Loucy (cell line): ENCODE data around the gene MACF1.

Experiments used
- EZH2phosphoT487 ChIP-seq: fragments of 200-600 bp; IDR thresholded peaks from 2 replicates; pipeline ENCODE4 v1.6.1; 2018; ENCODE audit warnings: antibody characterized with exemption, mild to moderate bottlenecking, moderate library complexity, borderline replicate concordance
- TF ChIP-seq, protein P1 (sequence below): fragments of 200-600 bp; sonication (generic); conservative IDR thresholded peaks from 2 replicates; pipeline ENCODE4 v1.5.1; 2014; ENCODE audit warnings: mild to moderate bottlenecking, antibody characterized with exemption, low read length

DNA sequence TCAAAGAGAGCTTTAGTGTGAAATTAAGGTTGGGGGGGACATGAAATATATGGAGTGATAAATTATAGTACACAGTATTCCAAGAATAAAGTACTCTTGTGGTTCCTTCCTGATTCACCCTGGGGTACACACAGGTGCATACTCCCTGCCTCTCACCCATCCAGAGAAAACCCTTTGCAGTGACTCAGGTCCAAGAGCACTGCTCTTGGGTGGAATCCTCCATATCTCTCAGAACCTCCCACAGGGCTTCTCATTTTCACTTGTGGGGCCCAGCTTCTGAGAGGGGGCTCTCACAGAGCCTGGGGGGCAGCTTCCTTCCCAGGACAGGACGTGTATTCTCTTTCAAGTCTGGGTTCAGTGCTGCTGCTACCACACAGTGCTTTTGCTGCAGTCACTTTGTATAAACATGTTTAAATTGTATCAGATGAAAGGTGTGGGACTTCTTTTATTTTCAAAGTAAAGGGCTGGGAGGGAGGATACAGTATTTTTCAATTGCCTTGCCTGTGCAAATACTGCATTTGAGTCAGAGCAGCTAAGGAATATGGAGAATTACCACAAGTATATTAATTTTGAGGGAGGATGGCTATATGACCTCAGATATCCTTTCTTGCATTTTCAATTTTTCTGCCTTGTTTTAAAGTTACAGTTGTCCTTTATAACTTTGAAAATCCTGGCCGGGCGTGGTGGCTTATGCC is 262.1 kb downstream of the MACF1 start:
- TF ChIP-seq, protein P1, sequence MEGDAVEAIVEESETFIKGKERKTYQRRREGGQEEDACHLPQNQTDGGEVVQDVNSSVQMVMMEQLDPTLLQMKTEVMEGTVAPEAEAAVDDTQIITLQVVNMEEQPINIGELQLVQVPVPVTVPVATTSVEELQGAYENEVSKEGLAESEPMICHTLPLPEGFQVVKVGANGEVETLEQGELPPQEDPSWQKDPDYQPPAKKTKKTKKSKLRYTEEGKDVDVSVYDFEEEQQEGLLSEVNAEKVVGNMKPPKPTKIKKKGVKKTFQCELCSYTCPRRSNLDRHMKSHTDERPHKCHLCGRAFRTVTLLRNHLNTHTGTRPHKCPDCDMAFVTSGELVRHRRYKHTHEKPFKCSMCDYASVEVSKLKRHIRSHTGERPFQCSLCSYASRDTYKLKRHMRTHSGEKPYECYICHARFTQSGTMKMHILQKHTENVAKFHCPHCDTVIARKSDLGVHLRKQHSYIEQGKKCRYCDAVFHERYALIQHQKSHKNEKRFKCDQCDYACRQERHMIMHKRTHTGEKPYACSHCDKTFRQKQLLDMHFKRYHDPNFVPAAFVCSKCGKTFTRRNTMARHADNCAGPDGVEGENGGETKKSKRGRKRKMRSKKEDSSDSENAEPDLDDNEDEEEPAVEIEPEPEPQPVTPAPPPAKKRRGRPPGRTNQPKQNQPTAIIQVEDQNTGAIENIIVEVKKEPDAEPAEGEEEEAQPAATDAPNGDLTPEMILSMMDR = no peak
- no peak for TF ChIP-seq EZH2phosphoT487
